Immature natural killer cell (primary cell): ENCODE results near the gene TMEM181. TPM values are rescaled to one million over a fixed set of nuclear protein-coding genes. Genes with fewer than 3 reads are reported as not detected.
"Not testable (repeated sequence)": the region's sequence is repeated elsewhere in the genome, so short reads cannot be mapped to it uniquely, and the experiment has no call there.

Experiments used
- DNase-seq, 3 donors: peaks; one replicate each; pipeline ENCODE4 v3.0.0; 2022; ENCODE audit warnings: mixed read lengths in 1 of 3
- H3K27ac Mint-ChIP-seq, 6 donors: one replicate each; pipeline ENCODE4 v1.8.0; 2020; ENCODE audit warnings: mixed read lengths in 6 of 6, mild to moderate bottlenecking in 5 of 6, inconsistent platforms in 4 of 6, moderate library complexity in 3 of 6
- H3K27me3 Mint-ChIP-seq, 3 donors: one replicate each; pipeline ENCODE4 v1.8.0; 2020 to 2021; ENCODE audit warnings: low read depth in 3 of 3, mild to moderate bottlenecking in 3 of 3, mixed read lengths in 3 of 3, moderate library complexity in 3 of 3, inconsistent platforms in 1 of 3
- H3K36me3 Mint-ChIP-seq, 3 donors: one replicate each; pipeline ENCODE4 v1.8.0; 2020; ENCODE audit warnings: mixed read lengths in 3 of 3, inconsistent platforms in 2 of 3, mild to moderate bottlenecking in 2 of 3
- H3K4me1 Mint-ChIP-seq, 2 donors: one replicate each; pipeline ENCODE4 v1.8.0; 2020; ENCODE audit warnings: inconsistent platforms in 2 of 2, mild to moderate bottlenecking in 2 of 2, mixed read lengths in 2 of 2, moderate library complexity in 1 of 2
- H3K4me3 Mint-ChIP-seq, 5 donors: one replicate each; pipeline ENCODE4 v1.8.0; 2020; ENCODE audit warnings: mild to moderate bottlenecking in 5 of 5, mixed read lengths in 5 of 5, inconsistent platforms in 3 of 5, moderate library complexity in 3 of 5
- H3K9me3 Mint-ChIP-seq, 6 donors: one replicate each; pipeline ENCODE4 v1.8.0; 2020; ENCODE audit warnings: mild to moderate bottlenecking in 6 of 6, mixed read lengths in 6 of 6, inconsistent platforms in 4 of 6, moderate library complexity in 3 of 6
- polyA plus RNA-seq, 3 donors: library from polyadenylated mRNA; unstranded; fragments of 300-500 nt; fragmentation: Illumina TruSeq; gene quantifications; one replicate each; pipeline ENCODE4 v1.2.3, GENCODE V29; 2021

Gene TMEM181
- polyA plus RNA-seq, 3 donors from 2014 or later = 4.3 to 14.8 (median 10.1) TPM

GRCh38 chr6:158522616-158523015 is 37.3 kb upstream of the TMEM181 start:
- H3K9me3 Mint-ChIP-seq = peaks cover 0 to 5% (median 2%) of the 10 kb centered on the region in 6 donors
- H3K36me3 Mint-ChIP-seq = peaks cover 0 to 3% (median 0%) of the 10 kb centered on the region in 3 donors
- no peak overlapping the region for H3K27ac Mint-ChIP-seq
- no peak overlapping the region for H3K4me3 Mint-ChIP-seq
- H3K27me3 Mint-ChIP-seq = peaks cover 16 to 32% (median 16%) of the 10 kb centered on the region in 3 donors
- H3K4me1 Mint-ChIP-seq = peaks cover 11 to 12% of the 10 kb centered on the region in 2 donors
- no peak for DNase-seq

GRCh38 chr6:158524311-158524710 is 35.6 kb upstream of the TMEM181 start:
- no peak overlapping the region for H3K27ac Mint-ChIP-seq
- H3K4me1 Mint-ChIP-seq = no peaks in the 10 kb centered on the region
- no peak for DNase-seq
- H3K27me3 Mint-ChIP-seq = peaks cover 13 to 36% (median 17%) of the 10 kb centered on the region in 3 donors
- H3K9me3 Mint-ChIP-seq = peaks cover 0 to 9% (median 3%) of the 10 kb centered on the region in 6 donors
- peaks cover 0 to 8% (median 0%) of the 10 kb centered on the region in 3 donors for H3K36me3 Mint-ChIP-seq
- no peak overlapping the region for H3K4me3 Mint-ChIP-seq

- DNase-seq, H3K4me1 Mint-ChIP-seq, H3K27ac Mint-ChIP-seq, H3K4me3 Mint-ChIP-seq: not testable (repeated sequence)
- peaks cover 8 to 31% (median 10%) of the 10 kb centered on the region in 3 donors for H3K27me3 Mint-ChIP-seq
- peaks cover 0 to 11% (median 4%) of the 10 kb centered on the region in 3 donors for H3K36me3 Mint-ChIP-seq
- peaks cover under 1 to 15% (median 6%) of the 10 kb centered on the region in 6 donors for H3K9me3 Mint-ChIP-seq
Measured at GRCh38 chr6:158527858-158528257, 32.0 kb upstream of the TMEM181 start.

- DNase-seq = no peak
- Mint-ChIP-seq H3K27ac (no peak overlapping the region), H3K4me3 (no peak overlapping the region), H3K27me3 (peaks cover 8 to 34% (median 12%) of the 10 kb centered on the region in 3 donors), H3K36me3 (peaks cover 0 to 15% (median 4%) of the 10 kb centered on the region in 3 donors), H3K9me3 (peaks cover 4 to 21% (median 8%) of the 10 kb centered on the region in 6 donors), H3K4me1 (no peaks in the 10 kb centered on the region)
Measured at GRCh38 chr6:158528826-158529225, 31.1 kb upstream of the TMEM181 start.

- H3K4me1 Mint-ChIP-seq = no peaks in the 10 kb centered on the region
- DNase-seq = no peak
- no peak overlapping the region for H3K27ac Mint-ChIP-seq
- peaks cover 10 to 38% (median 12%) of the 10 kb centered on the region in 3 donors for H3K27me3 Mint-ChIP-seq
- H3K9me3 Mint-ChIP-seq = peaks cover 4 to 21% (median 8%) of the 10 kb centered on the region in 6 donors
- H3K4me3 Mint-ChIP-seq = no peak overlapping the region
- H3K36me3 Mint-ChIP-seq = peaks cover 0 to 15% (median 4%) of the 10 kb centered on the region in 3 donors
Measured at GRCh38 chr6:158529629-158530028, 30.3 kb upstream of the TMEM181 start.

GRCh38 chr6:158531566-158531965 is 28.3 kb upstream of the TMEM181 start:
- H3K27ac Mint-ChIP-seq = no peak overlapping the region
- no peak overlapping the region for H3K4me3 Mint-ChIP-seq

GRCh38 chr6:158531970-158532369 is 27.9 kb upstream of the TMEM181 start:
- no peak overlapping the region for H3K27ac Mint-ChIP-seq
- peaks cover 14 to 42% (median 20%) of the 10 kb centered on the region in 3 donors for H3K27me3 Mint-ChIP-seq
- H3K4me1 Mint-ChIP-seq = peaks cover 0 to 5% of the 10 kb centered on the region in 2 donors
- no peak overlapping the region for H3K4me3 Mint-ChIP-seq
- H3K9me3 Mint-ChIP-seq = peaks cover 3 to 21% (median 9%) of the 10 kb centered on the region in 6 donors
- peaks cover 0 to 15% (median 4%) of the 10 kb centered on the region in 3 donors for H3K36me3 Mint-ChIP-seq
- no peak for DNase-seq

More at GRCh38 chr6:158531566-158531965, 28.3 kb upstream of the TMEM181 start:
- Mint-ChIP-seq H3K27me3 (peaks cover 14 to 42% (median 20%) of the 10 kb centered on the region in 3 donors), H3K9me3 (peaks cover 4 to 21% (median 10%) of the 10 kb centered on the region in 6 donors), H3K4me1 (peaks cover 0 to 5% of the 10 kb centered on the region in 2 donors), H3K36me3 (peaks cover 0 to 15% (median 4%) of the 10 kb centered on the region in 3 donors)
- no peak for DNase-seq

GRCh38 chr6:158536084-158536890 is 23.6 kb upstream of the TMEM181 start:
- peaks cover 0 to 8% (median 4%) of the 10 kb centered on the region in 3 donors for H3K36me3 Mint-ChIP-seq
- DNase-seq = peak; percentile 70 to 78 (median 74)
- H3K27ac Mint-ChIP-seq = no peak overlapping the region
- peaks cover 24 to 55% (median 27%) of the 10 kb centered on the region in 3 donors for H3K27me3 Mint-ChIP-seq
- peak overlapping the region; percentile 64 to 77 (median 70) for H3K4me3 Mint-ChIP-seq
- H3K9me3 Mint-ChIP-seq = peaks cover 0 to 13% (median 5%) of the 10 kb centered on the region in 6 donors
- peaks cover 0 to 10% of the 10 kb centered on the region in 2 donors for H3K4me1 Mint-ChIP-seq

GRCh38 chr6:158536891-158537798 is 22.7 kb upstream of the TMEM181 start:
- peak overlapping the region in 3 of 5 donors; percentile 17 to 44 (median 38) for H3K4me3 Mint-ChIP-seq
- no peak for DNase-seq
- no peak overlapping the region for H3K27ac Mint-ChIP-seq
- H3K36me3 Mint-ChIP-seq = peaks cover 0 to 5% (median 4%) of the 10 kb centered on the region in 3 donors
- H3K9me3 Mint-ChIP-seq = peaks cover 0 to 10% (median 3%) of the 10 kb centered on the region in 6 donors
- peaks cover 0 to 10% of the 10 kb centered on the region in 2 donors for H3K4me1 Mint-ChIP-seq
- H3K27me3 Mint-ChIP-seq = peaks cover 26 to 53% (median 27%) of the 10 kb centered on the region in 3 donors

GRCh38 chr6:158538741-158539140 is 21.1 kb upstream of the TMEM181 start:
- H3K9me3 Mint-ChIP-seq = peaks cover 0 to 4% (median 0%) of the 10 kb centered on the region in 6 donors
- H3K4me3 Mint-ChIP-seq = peak overlapping the region in 1 of 5 donors; percentile 13
- H3K36me3 Mint-ChIP-seq = peaks cover 0 to 5% (median 0%) of the 10 kb centered on the region in 3 donors
- H3K4me1 Mint-ChIP-seq = peaks cover 0 to 10% of the 10 kb centered on the region in 2 donors
- H3K27ac Mint-ChIP-seq = no peak overlapping the region
- no peak for DNase-seq
- peaks cover 25 to 50% (median 27%) of the 10 kb centered on the region in 3 donors for H3K27me3 Mint-ChIP-seq

GRCh38 chr6:158539413-158539812 is 20.5 kb upstream of the TMEM181 start:
- peaks cover 0 to 10% of the 10 kb centered on the region in 2 donors for H3K4me1 Mint-ChIP-seq
- no peak for DNase-seq
- no peak overlapping the region for H3K4me3 Mint-ChIP-seq
- H3K9me3 Mint-ChIP-seq = peaks cover 0 to 4% (median 0%) of the 10 kb centered on the region in 6 donors
- no peak overlapping the region for H3K27ac Mint-ChIP-seq
- H3K27me3 Mint-ChIP-seq = peaks cover 25 to 43% (median 27%) of the 10 kb centered on the region in 3 donors
- peaks cover 0 to 5% (median 0%) of the 10 kb centered on the region in 3 donors for H3K36me3 Mint-ChIP-seq

GRCh38 chr6:158539881-158540280 is 20.0 kb upstream of the TMEM181 start:
- Mint-ChIP-seq H3K4me3 (no peak overlapping the region), H3K4me1 (peaks cover 0 to 10% of the 10 kb centered on the region in 2 donors), H3K27ac (no peak overlapping the region), H3K27me3 (peaks cover 23 to 40% (median 24%) of the 10 kb centered on the region in 3 donors), H3K9me3 (peaks cover 0 to 4% (median 0%) of the 10 kb centered on the region in 6 donors), H3K36me3 (peaks cover 0 to 5% (median 0%) of the 10 kb centered on the region in 3 donors)
- DNase-seq = no peak

- H3K4me1 Mint-ChIP-seq = no peaks in the 10 kb centered on the region
- H3K9me3 Mint-ChIP-seq = no peaks in the 10 kb centered on the region
- H3K36me3 Mint-ChIP-seq = peaks cover 0 to 5% (median 0%) of the 10 kb centered on the region in 3 donors
- H3K4me3 Mint-ChIP-seq = no peak overlapping the region
- peaks cover 11 to 25% (median 16%) of the 10 kb centered on the region in 3 donors for H3K27me3 Mint-ChIP-seq
- H3K27ac Mint-ChIP-seq = no peak overlapping the region
- DNase-seq = no peak
Measured at GRCh38 chr6:158543606-158544185, 16.2 kb upstream of the TMEM181 start.
